GM19193 (cell line): Measurements from ENCODE around the gene RANBP3.

Experiments
- POLR2A ChIP-seq: IDR thresholded peaks from 4 replicates; pipeline ENCODE4 v1.6.1; 2011; ENCODE audit not compliant: insufficient read depth, insufficient read length; ENCODE audit errors: extremely low read depth

Gene RANBP3

GRCh38 chr19:5933391-5934068 lies 44.4 kb downstream of the RANBP3 start:
- TF ChIP-seq POLR2A = no peak

GRCh38 chr19:5932609-5933262 lies 45.2 kb downstream of the RANBP3 start:
- no peak for TF ChIP-seq POLR2A

GRCh38 chr19:5932146-5932545 lies 45.8 kb downstream of the RANBP3 start:
- TF ChIP-seq POLR2A = no peak

- TF ChIP-seq POLR2A = no peak
These were observed 46.7 kb downstream of the RANBP3 start for GRCh38 chr19:5931251-5931650.

- TF ChIP-seq POLR2A = no peak
These were observed 48.3 kb downstream of the RANBP3 start for GRCh38 chr19:5929625-5930024.

DNA sequence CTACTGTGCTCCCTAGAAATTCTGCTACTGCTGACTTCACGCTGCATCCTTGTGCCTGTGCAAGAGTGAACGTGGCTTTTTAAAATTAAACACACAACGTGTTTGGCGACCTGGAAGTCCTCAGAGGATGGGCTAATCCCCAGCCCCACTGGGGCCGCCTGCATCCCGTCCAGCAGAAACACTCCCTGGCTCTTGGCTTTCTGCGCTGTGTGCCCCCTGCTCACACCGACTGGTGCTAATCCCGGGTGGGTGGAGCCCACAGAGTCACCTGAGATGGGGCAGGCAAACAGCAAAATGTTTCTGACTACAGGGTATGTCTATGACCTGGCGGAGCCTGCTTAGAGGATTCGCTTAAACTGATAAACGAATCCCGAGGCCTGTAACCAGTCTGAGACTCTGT lies 48.8 kb downstream of the RANBP3 start:
- no peak for TF ChIP-seq POLR2A

- no peak for TF ChIP-seq POLR2A
These were observed 50.5 kb downstream of the RANBP3 start for GRCh38 chr19:5927441-5927821.

DNA sequence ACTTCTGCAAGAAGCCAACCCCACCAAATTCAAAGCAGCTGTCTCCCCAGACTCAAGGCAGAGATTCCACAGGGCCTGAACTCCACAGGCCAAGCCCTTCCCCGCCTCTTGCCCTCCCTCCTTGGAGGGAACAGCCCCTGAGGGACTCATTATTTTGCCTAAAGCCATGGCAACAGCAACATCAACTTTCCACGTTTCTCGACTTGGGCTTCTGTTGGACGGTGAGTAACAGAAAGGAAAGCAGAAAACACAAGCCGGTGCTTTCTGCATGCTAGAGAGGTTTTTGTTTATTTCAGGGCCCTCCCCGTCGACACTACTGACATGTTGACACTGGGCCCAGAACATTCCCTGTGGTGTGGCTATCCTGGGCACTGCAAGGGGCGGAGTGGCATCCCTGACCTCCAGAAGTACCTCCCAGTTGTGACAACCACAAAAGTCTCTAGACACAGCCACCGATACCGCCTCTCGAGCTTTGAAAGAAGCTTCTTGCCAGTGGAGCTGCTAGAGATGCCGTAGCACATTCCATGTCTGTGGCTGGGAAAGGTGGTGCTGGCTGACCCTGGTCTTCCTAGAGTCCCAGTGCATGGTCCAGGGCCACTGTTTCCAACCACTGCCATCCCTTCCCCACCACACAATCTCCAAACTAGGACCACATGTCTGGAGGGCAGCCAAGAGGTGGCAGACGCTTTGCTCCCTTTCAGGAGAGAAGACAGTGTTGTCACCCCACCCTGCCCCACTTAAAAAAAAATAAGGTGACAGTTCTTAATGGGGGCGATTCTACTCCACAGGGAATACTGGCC lies 51.1 kb downstream of the RANBP3 start:
- TF ChIP-seq POLR2A = no peak

GRCh38 chr19:5925830-5926427 lies 52.0 kb downstream of the RANBP3 start:
- no peak for TF ChIP-seq POLR2A

GRCh38 chr19:5923356-5923755 lies 54.6 kb downstream of the RANBP3 start:
- no peak for TF ChIP-seq POLR2A

- TF ChIP-seq POLR2A = no peak
These were observed 55.8 kb downstream of the RANBP3 start for GRCh38 chr19:5922161-5922545.

DNA sequence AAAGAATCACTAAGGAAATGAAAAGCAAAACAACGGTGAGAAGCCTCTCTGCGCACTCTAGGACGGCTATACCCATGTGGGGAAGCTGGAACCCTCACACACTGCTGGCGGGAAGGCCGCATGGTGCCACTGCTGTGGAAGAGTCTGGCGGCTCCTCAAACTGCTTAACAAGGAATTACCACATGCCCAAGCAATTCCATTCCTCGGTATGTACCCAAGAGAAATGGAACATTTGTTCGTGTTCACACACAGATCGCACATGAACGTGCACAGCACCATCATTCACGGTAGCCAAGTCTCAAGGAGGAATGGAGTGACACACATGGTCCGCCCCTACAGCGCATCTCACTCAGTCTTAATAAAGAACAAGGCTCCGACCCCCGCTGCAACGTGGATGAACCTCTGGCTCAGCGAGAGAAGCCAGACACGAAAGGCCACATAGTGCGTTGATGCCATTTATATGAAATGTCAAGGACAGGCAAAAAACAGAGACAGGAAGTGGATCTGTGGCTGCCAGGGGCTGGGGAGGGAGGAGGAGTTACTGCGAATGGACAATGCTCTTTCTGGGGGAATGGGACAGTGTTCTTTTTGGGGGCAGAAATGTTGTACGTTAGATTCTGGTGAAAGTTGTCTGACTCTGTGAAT lies 56.3 kb downstream of the RANBP3 start:
- no peak for TF ChIP-seq POLR2A

GRCh38 chr19:5918463-5919079 lies 59.4 kb downstream of the RANBP3 start:
- TF ChIP-seq POLR2A = no peak

- TF ChIP-seq POLR2A = no peak
These were observed 60.4 kb downstream of the RANBP3 start for GRCh38 chr19:5917431-5918107.
